ENCODE results near the gene SERPINB3.
"Not testable (repeated sequence)": the region's sequence is repeated elsewhere in the genome, so short reads cannot be mapped to it uniquely, and the experiment has no call there.

Gene SERPINB3

DNA sequence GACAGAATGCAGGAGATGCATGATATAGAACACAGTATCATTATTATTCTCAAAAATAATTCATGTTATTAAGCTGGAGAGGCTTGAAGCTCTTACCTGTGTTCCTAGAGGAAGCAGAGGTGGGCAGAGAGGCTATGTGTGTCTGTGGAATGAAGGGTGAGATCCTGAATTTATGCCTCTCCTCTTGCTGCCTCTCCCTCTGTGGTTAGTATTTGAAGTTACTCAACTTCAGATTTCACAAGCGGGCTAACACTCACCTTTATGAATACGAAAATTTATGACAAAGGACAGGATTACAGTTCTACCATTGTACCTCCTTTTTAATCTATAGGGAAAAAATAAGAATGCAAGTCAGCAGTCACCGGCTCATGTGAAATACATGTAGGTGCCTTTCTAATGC, at the start of gene SERPINB3:
Gene SERPINB3, minus strand, starts transcription at position 144 of the 400 bp plus-strand sequence. CDS start 677 bp downstream, outside the sequence.
- not testable (repeated sequence) for DNase-seq

DNA sequence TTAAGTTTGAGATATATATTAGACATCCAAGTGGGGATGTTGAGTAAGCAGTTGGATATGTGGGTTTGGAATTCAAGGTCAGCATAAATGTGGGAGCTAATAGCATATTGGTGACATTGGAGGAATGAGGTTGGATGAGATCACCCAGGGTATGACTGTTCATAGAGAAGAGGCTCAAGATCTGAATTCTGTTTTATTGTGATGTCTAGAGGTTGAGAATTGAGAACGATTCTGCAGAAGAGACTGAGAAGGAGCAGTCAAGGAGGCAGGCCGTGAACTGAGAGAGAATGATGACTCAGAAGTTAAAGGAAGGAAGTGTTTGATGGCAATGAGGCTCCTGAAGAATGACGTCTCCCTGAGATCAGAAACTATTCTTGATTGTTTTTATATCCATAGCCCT, 47.0 kb upstream of the SERPINB3 start:
- no peak for TF ChIP-seq GATA1 (IDR thresholded peaks at IDR 0.05; ENCODE audit: low read depth, low read length)
- no peak for TF ChIP-seq POLR2A (IDR thresholded peaks at IDR 0.05; ENCODE audit: low read length)

DNA sequence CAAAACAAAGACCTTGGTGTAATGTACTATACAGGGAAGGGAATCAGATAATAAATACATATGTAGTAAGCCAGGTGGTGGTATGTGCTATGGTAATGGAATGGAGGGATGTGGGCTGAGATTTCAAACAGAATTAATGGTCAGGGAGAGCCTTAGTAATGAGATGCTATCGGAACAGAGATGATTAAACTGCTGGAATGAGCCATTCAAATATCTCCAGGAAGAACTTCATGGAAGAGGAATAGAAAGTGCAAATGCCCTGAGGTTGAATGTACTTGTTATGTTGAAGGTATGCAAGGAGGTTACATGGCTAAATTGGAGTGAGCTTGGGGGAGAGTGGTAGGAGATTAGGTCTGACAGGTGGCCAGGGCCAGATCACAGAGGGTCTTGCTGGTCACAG, 46.1 kb upstream of the SERPINB3 start:
- TF ChIP-seq POLR2A (IDR thresholded peaks at IDR 0.05; ENCODE audit: low read length) = no peak
- TF ChIP-seq GATA1 (IDR thresholded peaks at IDR 0.05; ENCODE audit: low read depth, low read length) = no peak
- no peak for DNase-seq

More for the DNA sequence above, 47.0 kb upstream of the SERPINB3 start:
- no peak for DNase-seq

DNA sequence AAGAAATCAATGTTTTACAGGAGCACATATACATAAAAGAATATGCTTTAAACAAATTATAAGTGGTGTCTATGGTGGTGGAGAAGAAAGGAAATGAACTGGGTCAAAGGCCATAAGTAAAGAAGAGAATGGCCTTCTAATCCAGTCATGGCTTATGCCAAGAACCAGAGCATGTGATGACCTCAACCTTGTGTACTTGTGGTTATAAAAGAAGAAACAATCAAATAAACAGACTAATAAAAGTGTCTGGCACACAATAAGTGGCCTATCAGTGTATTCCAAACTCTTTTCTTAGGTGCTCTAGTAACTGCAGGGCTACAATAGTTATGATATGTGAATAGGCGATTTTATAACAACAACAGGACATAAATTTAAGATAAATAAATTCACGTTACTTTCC, 43.7 kb upstream of the SERPINB3 start:
- TF ChIP-seq POLR2A (IDR thresholded peaks at IDR 0.05; ENCODE audit: low read length) (no peak), GATA1 (IDR thresholded peaks at IDR 0.05; ENCODE audit: low read depth, low read length) (no peak)
- no peak for DNase-seq

DNA sequence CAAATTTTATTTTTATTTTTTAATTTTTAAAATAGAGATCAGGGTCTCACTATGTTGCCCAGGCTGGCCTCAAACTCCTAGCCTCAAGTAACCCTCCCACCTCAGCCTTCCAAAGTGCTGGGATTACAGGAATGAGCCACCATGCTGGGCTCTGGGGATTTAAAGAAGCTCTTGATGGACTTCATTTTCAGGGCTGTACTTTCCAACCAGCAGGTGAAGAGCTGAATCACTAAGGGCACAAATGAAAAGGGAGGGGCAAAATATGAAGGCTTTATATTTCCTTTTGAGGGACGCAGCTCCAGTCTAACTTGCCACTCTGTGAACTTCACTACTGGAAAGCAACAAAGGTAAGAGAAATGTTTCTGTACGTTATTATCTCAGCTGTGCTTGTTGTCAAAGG, 41.0 kb upstream of the SERPINB3 start, which contains the start of gene SERPINB11:
Gene SERPINB11, plus strand, starts transcription at position 301 of the 400 bp plus-strand sequence. CDS start 7,234 bp downstream, outside the sequence.
- TF ChIP-seq GATA1 (IDR thresholded peaks at IDR 0.05; ENCODE audit: low read depth, low read length) = no peak
- no peak for TF ChIP-seq POLR2A (IDR thresholded peaks at IDR 0.05; ENCODE audit: low read length)
- no peak for DNase-seq

DNA sequence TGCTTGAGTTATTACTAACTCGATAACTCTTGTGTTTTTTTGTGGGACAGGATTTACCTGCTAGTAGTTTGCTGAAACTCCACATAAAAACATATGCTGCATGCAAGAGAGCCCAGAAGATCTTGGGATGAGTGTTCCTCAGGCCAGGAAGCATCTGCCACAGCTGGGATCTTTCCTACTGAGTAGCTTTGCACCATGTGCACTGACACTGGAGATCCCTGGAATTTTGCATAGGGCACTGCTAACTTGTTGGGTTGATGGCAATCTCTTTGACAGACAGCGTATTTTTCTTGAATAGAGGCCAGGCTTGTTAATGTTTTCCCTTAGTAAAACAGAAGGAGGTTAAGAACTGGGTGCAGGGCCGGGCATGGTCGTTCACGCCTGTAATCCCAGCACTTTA, 40.3 kb upstream of the SERPINB3 start:
- TF ChIP-seq POLR2A (IDR thresholded peaks at IDR 0.05; ENCODE audit: low read length) (no peak), GATA1 (IDR thresholded peaks at IDR 0.05; ENCODE audit: low read depth, low read length) (no peak)
- no peak for DNase-seq

DNA sequence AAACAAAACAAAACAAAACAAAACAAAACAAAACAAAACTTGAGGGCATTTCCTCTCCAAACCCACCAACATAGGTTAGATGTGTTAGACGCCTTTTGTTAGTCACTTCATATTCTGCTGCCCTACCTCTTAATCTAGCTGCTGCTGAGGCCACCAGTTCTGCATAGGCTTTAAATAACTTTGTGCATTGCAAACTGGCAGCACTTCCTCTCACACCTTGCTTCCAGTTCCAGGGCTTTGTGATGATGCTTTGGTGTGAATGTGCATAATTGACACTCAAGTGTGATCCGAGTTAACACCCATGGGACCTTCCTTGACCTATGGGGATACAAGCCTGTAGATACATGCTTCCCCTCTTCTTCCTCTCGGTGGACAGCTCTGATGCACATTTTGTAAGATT, 38.8 kb upstream of the SERPINB3 start:
- no peak for DNase-seq
- TF ChIP-seq POLR2A (IDR thresholded peaks at IDR 0.05; ENCODE audit: low read length) = no peak
- TF ChIP-seq GATA1 (IDR thresholded peaks at IDR 0.05; ENCODE audit: low read depth, low read length) = no peak

DNA sequence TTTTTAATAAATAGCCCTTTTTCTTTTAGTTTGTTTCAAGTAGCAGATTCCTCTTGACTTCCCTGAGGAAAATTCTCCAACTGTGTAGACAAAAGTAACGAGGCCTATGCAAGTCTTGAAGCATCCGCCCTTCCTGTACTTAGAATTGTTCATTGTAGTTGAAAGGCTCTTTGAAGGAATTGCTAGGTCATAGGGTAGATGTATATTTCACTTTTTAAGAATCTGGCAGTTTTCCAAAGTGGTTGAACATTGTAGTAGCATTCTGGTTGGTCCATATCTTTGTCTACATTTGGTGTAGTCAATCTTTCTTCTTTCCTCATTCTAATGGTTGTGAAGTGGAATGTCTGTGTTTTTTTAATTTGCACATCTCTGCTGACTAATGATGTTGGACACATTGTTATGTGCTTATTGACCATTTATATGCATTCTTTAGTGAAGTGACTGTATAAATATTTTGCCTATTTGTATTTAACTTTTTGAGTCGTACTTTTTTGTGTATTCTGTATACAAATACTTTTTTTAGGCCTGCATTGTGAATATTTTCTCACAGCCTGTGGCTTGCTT, 35.5 kb upstream of the SERPINB3 start:
- no peak for DNase-seq

DNA sequence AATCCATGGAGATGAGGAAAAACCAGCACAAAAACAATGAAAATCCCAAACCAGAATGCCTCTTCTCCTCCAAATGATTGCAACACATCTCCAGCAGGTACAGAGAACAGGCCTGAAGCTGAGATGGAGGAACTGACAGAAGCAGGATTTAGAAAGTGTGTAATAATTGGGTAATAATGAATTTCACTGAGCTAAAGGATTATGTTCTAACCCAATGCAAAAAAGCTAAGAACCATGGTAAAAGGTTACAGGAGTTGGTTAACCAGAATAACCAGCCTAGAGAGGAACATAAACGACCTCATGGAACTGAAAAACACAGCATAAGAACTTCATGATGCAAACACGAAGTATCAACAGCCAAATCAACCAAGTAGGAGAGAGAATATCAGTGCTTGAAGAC, 27.4 kb upstream of the SERPINB3 start:
- TF ChIP-seq GATA1 (IDR thresholded peaks at IDR 0.05; ENCODE audit: low read depth, low read length) (no peak), POLR2A (IDR thresholded peaks at IDR 0.05; ENCODE audit: low read length) (no peak)
- DNase-seq = no peak

More for the DNA sequence above, 35.5 kb upstream of the SERPINB3 start:
- TF ChIP-seq POLR2A (IDR thresholded peaks at IDR 0.05; ENCODE audit: low read length) = no peak
- no peak for TF ChIP-seq GATA1 (IDR thresholded peaks at IDR 0.05; ENCODE audit: low read depth, low read length)

DNA sequence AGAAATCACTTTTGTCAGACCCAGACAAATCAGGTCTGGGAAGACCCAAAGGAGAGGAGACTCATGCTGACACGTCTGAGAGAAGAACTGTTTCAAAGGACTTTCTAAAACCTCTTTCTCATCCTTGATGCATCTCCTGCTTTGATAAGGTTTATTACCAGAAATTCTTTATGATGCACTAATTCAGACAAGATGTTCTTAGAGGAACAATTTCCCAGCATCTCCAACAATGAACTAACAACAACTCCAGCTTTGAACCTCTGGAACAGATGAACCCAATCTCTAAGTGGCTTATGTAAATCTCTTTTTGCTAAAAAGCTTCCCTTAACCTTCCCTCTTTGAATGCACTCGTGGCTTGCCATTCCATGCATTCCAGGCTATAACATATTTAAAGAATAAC, 25.2 kb upstream of the SERPINB3 start:
- no peak for DNase-seq
- TF ChIP-seq POLR2A (IDR thresholded peaks at IDR 0.05; ENCODE audit: low read length) (no peak), GATA1 (IDR thresholded peaks at IDR 0.05; ENCODE audit: low read depth, low read length) (no peak)

DNA sequence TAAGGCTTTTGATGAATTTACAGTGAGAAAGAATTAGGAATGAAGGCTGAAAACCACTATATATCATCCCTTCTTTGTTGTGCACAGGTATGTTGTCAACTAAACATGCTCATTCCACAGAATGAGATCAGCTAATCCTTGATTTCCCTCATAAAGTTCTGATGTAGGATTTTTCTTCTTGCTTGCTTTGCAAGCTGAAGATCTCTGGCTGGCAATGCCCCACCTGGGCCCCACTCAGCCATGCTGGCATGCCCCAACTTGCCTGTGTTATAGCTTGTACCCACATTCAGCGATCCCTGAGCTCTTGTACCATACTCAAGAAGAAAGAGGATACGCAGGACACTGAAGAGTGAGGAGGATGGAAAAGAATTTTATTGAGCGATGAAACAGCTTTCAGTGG, 23.0 kb upstream of the SERPINB3 start:
- DNase-seq = no peak

DNA sequence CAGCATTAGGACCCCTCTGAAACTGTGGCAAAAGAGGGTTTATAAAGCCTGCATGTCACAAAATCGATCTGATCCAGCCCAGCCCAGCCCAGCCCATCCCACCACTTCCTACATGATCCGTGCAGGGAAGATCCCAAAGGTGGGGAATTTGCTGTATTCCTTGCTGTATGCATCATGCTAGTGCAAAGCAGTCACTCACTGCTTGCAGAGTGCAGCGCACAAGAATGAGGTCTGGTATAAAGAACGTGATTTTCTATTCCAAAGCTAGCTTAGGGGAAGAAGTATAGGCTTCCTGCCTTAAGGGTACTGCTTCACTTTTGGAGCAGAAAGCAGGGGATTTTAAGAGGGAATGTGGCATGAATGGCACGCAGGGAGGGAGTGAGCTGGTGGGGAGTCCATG, 22.2 kb upstream of the SERPINB3 start:
- DNase-seq = no peak
- TF ChIP-seq GATA1 (IDR thresholded peaks at IDR 0.05; ENCODE audit: low read depth, low read length) = no peak
- TF ChIP-seq POLR2A (IDR thresholded peaks at IDR 0.05; ENCODE audit: low read length) = no peak

More for the DNA sequence above, 23.0 kb upstream of the SERPINB3 start:
- no peak for TF ChIP-seq GATA1 (IDR thresholded peaks at IDR 0.05; ENCODE audit: low read depth, low read length)
- TF ChIP-seq POLR2A (IDR thresholded peaks at IDR 0.05; ENCODE audit: low read length) = no peak

DNA sequence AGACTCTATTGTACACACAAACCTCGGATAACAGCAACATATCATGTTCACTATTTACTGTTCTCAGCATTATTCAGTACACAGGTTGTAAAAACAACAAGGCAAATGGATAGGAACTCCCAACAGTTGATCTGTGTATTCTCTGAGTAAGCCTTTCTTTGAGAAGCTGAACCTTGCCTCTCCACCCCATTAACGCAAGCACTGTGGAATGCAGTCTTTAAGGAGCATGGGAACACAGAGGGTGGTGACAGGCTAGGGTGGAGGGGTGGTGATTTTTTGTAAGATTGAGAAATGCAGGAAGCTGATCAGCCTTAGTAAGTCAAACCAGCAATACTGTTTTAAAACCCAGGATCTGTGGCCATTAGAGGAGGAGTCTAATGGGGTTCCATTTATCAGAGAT, 21.5 kb upstream of the SERPINB3 start:
- no peak for DNase-seq
- no peak for TF ChIP-seq POLR2A (IDR thresholded peaks at IDR 0.05; ENCODE audit: low read length)
- TF ChIP-seq GATA1 (IDR thresholded peaks at IDR 0.05; ENCODE audit: low read depth, low read length) = no peak

DNA sequence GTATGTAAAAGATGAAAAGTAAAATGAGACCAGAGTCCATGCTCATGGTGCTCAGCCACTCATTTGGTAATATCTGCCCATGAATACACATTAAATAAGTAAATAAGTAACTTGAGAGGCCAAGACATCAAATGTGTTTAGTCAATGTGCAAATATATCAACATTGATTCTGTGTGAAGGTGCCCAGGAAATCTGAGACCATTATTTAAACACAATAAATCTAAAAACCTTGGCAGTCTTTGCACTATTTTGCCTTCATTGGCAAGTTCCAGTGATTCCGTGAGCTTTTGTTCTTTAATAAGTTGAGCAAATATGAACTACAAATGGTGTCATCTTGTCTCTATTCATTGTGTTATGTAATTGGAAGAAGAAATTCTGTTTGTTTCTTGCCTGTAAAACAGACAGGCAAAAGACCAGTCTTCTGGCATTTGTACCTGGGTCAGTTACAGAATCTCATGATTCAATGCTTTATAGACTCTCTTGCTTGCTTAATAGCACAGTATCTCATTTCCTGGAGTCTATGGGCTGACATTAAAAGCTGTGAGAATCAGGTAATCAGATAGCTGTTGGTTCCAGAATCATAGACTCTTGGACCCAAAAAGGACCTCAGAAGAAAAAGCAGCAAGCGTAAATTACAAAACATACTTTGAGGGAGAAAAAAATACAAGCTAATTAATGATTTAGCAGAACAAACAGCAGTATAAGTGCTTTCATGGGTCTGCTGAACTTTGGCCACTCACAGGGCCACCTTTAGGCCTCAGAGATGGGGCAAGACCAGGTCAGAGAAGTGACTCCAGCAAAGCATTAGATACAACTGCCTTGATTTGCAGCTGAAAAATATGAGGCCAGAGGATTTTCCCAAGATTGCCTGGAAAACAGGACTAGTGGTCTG, 20.0 kb upstream of the SERPINB3 start:
- DNase-seq = no peak
- TF ChIP-seq GATA1 (IDR thresholded peaks at IDR 0.05; ENCODE audit: low read depth, low read length) (no peak), POLR2A (IDR thresholded peaks at IDR 0.05; ENCODE audit: low read length) (no peak)

Data from erythroblast (primary cell).